HEK293T (cell line): Measurements from ENCODE around the gene FAM25A.
"Not testable (repeated sequence)": the region's sequence is repeated elsewhere in the genome, so short reads cannot be mapped to it uniquely, and the experiment has no call there.

ENCODE experiments used
- CTCF ChIA-PET: fragments of 350-600 bp; formaldehyde crosslinking; extraction: SDS; loops from one replicate; lab custom pipeline; 2021; ENCODE audit warnings: antibody characterized with exemption, inconsistent platforms; lab: Yijun Ruan, JAX
- POLR2A ChIA-PET: fragments of 350-600 bp; formaldehyde crosslinking; extraction: SDS; loops from one replicate; lab custom pipeline; 2020; ENCODE audit warnings: antibody characterized with exemption, inconsistent platforms; lab: Yijun Ruan, JAX
- DNase-seq: peaks from one replicate; pipeline ENCODE4 v3.0.0; 2012; ENCODE audit warnings: mixed read lengths; ENCODE audit errors: extremely low spot score
- ARNT ChIP-seq: fragments of 450-650 bp; IDR thresholded peaks from 2 replicates; pipeline ENCODE4 v1.6.1; 2017; ENCODE audit warnings: mild to moderate bottlenecking
- BHLHE40 ChIP-seq: fragments of 450-650 bp; IDR thresholded peaks from 2 replicates; pipeline ENCODE4 v1.6.1; 2016; ENCODE audit warnings: mild to moderate bottlenecking, moderate library complexity, borderline replicate concordance
- CTBP1 ChIP-seq: fragments of 450-650 bp; IDR thresholded peaks from 2 replicates; pipeline ENCODE4 v1.6.1; 2016; ENCODE audit warnings: borderline replicate concordance
- ELF4 ChIP-seq: fragments of 450-650 bp; IDR thresholded peaks from 2 replicates; pipeline ENCODE4 v1.6.1; 2017; ENCODE audit warnings: antibody characterized with exemption
- FOXA1 ChIP-seq: fragments of 450-650 bp; IDR thresholded peaks from 2 replicates; pipeline ENCODE4 v1.6.1; 2016; ENCODE audit warnings: mild to moderate bottlenecking
- FOXK2 ChIP-seq: fragments of 450-650 bp; IDR thresholded peaks from 2 replicates; pipeline ENCODE4 v1.6.1; 2016; ENCODE audit warnings: mild to moderate bottlenecking
- FOXM1 ChIP-seq: fragments of 450-650 bp; IDR thresholded peaks from 2 replicates; pipeline ENCODE4 v1.6.1; 2017; ENCODE audit warnings: mild to moderate bottlenecking, borderline replicate concordance
- HDGF ChIP-seq: fragments of 450-650 bp; IDR thresholded peaks from 2 replicates; pipeline ENCODE4 v1.6.1; 2017; ENCODE audit warnings: antibody characterized with exemption, borderline replicate concordance
- L3MBTL2 ChIP-seq: fragments of 450-650 bp; conservative IDR thresholded peaks from 2 replicates; pipeline ENCODE4 v1.6.1; 2016; ENCODE audit warnings: mild to moderate bottlenecking
- LEF1 ChIP-seq: fragments of 450-650 bp; IDR thresholded peaks from 2 replicates; pipeline ENCODE4 v1.6.1; 2017; ENCODE audit warnings: mild to moderate bottlenecking, borderline replicate concordance
- NFRKB ChIP-seq: fragments of 450-650 bp; IDR thresholded peaks from 2 replicates; pipeline ENCODE4 v1.6.1; 2016; ENCODE audit warnings: mild to moderate bottlenecking, moderate library complexity
- SP1 ChIP-seq: fragments of 450-650 bp; IDR thresholded peaks from 2 replicates; pipeline ENCODE4 v1.6.1; 2017
- SUZ12 ChIP-seq: fragments of 450-650 bp; IDR thresholded peaks from 2 replicates; pipeline ENCODE4 v1.6.1; 2016; ENCODE audit warnings: mild to moderate bottlenecking
- TARDBP ChIP-seq: fragments of 450-650 bp; IDR thresholded peaks from 2 replicates; pipeline ENCODE4 v1.6.1; 2016
- ZNF384 ChIP-seq: fragments of 450-650 bp; IDR thresholded peaks from 2 replicates; pipeline ENCODE4 v1.6.1; 2016
- TF ChIP-seq, protein P1 (sequence below): fragments of 450-650 bp; IDR thresholded peaks from 2 replicates; pipeline ENCODE4 v1.6.1; 2016

Gene FAM25A

GRCh38 chr10:86979296-86979818 is 40.7 kb upstream of the FAM25A start:
- no peak for TF ChIP-seq ARNT
- no peak for TF ChIP-seq ZNF384
- no peak for TF ChIP-seq BHLHE40
- TF ChIP-seq FOXA1 = no peak
- TF ChIP-seq ELF4 = no peak
- TF ChIP-seq FOXM1 = no peak
- no peak for TF ChIP-seq LEF1
- TF ChIP-seq HDGF = no peak
- DNase-seq = no peak
- POLR2A ChIA-PET = no interaction called here
- CTCF ChIA-PET = interaction anchor here (0.6 to 1.3 kb wide), 2 partner anchors 13 to 114 kb away, joined by 3 read pairs; no protein-coding TSS in a partner anchor

DNA sequence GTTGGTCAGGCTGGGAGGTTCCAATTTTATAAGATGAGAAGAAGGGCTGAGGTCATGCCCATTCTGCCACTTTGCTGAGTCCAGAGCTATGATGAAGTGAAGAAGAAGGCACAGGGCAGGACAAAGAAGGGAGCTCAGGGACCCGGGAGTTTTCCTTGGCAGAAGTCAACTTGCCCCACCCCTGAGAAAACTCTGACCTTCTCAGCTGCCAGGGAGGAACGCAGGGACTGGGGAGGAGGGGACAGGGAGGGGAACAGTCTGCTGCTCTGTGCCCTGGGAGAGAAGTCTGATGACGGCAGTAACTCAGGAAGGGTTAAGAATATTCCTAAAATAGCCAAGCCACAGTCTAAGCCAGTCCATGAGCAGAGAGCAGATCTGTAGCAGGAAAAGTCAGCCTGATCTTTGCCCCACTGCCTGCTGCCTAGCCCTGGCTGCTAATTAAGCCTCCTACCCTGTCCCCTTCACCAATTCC is 40.1 kb upstream of the FAM25A start:
- ChIA-PET POLR2A (no interaction called here), CTCF (interaction anchor here (1.3 kb wide), 1 partner anchor 113 kb away, joined by 3 read pairs; no protein-coding TSS in a partner anchor)

DNA sequence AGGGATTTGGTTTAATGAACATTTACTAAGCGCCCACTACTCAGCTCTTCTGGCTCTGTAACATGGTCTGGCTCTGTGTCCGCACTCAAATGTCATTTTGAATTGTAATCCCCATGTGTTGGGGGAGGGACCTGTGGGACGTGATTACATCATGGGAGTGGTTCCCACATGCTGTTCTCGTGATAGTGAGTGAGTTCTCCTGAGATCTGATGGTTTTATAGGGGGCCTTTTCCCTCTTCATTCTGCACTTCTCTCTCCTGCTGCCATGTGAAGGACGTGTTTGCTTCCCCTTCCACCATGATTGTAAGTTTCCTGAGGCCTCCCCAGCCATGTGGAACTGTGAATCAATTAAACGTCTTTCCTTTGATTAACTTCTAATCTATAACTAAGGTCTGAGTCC is 39.1 kb upstream of the FAM25A start:
- CTCF ChIA-PET, POLR2A ChIA-PET: not testable (repeated sequence)
- DNase-seq = peak; percentile 4

More for the DNA sequence above, 40.1 kb upstream of the FAM25A start:
- TF ChIP-seq FOXK2 (no peak), ELF4 (no peak), ARNT (no peak), FOXA1 (no peak), CTBP1 (no peak), FOXM1 (no peak), HDGF (no peak), L3MBTL2 (no peak), SUZ12 (no peak), SP1 (no peak), ZNF384 (no peak), NFRKB (no peak), BHLHE40 (no peak), LEF1 (no peak), TARDBP (no peak)
- TF ChIP-seq, protein P1, sequence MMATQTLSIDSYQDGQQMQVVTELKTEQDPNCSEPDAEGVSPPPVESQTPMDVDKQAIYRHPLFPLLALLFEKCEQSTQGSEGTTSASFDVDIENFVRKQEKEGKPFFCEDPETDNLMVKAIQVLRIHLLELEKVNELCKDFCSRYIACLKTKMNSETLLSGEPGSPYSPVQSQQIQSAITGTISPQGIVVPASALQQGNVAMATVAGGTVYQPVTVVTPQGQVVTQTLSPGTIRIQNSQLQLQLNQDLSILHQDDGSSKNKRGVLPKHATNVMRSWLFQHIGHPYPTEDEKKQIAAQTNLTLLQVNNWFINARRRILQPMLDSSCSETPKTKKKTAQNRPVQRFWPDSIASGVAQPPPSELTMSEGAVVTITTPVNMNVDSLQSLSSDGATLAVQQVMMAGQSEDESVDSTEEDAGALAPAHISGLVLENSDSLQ = no peak
- DNase-seq = no peak

DNA sequence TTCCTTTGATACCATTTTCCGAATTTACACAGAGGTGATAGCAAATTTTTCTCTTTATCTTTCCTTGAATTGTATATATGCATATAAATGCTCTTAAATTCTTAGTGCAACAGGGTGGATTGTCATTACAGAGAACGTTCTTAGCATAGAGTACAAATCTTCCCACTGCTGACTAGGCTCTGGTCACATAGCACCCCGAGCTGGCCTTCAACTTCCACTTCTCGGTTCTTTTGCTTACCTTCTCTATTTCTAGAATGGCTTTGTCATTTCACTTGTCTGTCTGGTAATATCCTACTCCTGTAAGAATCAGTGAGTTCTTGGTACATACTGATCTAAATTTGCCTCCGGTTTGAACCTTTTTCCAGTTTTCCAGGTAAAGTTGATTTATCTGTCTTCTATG is 38.4 kb upstream of the FAM25A start:
- no peak for DNase-seq
- TF ChIP-seq ZNF384 (no peak), ARNT (no peak), TARDBP (no peak), SUZ12 (no peak), FOXK2 (no peak), ELF4 (no peak)
- CTCF ChIA-PET = no interaction called here
- POLR2A ChIA-PET = no interaction called here

More for the DNA sequence above, 39.1 kb upstream of the FAM25A start:
- peak; percentile 59 for TF ChIP-seq L3MBTL2

- POLR2A ChIA-PET = not testable (repeated sequence)
- CTCF ChIA-PET = interaction anchor here (0.7 kb wide), 1 partner anchor 18 kb away, joined by 3 read pairs; no protein-coding TSS in a partner anchor
Measured at GRCh38 chr10:86984498-86984897, 35.6 kb upstream of the FAM25A start.

DNA sequence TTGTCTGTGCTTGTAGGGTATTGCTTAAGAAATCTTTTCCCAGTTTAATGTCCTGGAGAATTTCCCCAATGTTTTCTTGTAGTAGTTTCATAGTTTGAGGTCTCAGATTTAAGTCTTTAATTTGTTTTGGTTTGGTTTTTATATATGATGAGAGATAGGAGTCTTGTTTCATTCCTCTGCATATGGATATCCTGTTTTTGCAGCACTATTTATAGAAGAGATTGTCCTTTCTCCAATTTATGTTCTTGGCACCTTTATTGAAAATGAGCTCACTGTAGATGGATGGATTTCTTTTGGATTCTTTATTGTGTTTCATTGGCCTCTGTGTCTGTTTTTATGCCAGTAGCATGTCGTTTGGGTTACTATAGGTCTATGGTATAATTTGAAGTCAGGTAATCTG is 31.6 kb upstream of the FAM25A start:
- no peak for DNase-seq
- CTCF ChIA-PET = interaction anchor here (1.8 kb wide), 1 partner anchor 22 kb away, joined by 6 read pairs; no protein-coding TSS in a partner anchor
- no peak for TF ChIP-seq SUZ12
- TF ChIP-seq HDGF = no peak
- TF ChIP-seq TARDBP = no peak
- no peak for TF ChIP-seq FOXK2
- TF ChIP-seq, protein P1 = no peak
- TF ChIP-seq ELF4 = no peak
- TF ChIP-seq SP1 = no peak
- TF ChIP-seq ARNT = no peak
- no peak for TF ChIP-seq FOXA1
- no peak for TF ChIP-seq ZNF384
- TF ChIP-seq BHLHE40 = no peak
- no peak for TF ChIP-seq FOXM1
- no peak for TF ChIP-seq L3MBTL2
- no peak for TF ChIP-seq NFRKB
- POLR2A ChIA-PET = interaction anchor here (0.8 kb wide), 1 partner anchor 34 kb away, joined by 3 read pairs; no protein-coding TSS in a partner anchor

More at GRCh38 chr10:86984498-86984897, 35.6 kb upstream of the FAM25A start:
- DNase-seq = not testable (repeated sequence)

GRCh38 chr10:86991362-86991761 is 28.7 kb upstream of the FAM25A start:
- POLR2A ChIA-PET, DNase-seq, CTCF ChIA-PET: not testable (repeated sequence)

DNA sequence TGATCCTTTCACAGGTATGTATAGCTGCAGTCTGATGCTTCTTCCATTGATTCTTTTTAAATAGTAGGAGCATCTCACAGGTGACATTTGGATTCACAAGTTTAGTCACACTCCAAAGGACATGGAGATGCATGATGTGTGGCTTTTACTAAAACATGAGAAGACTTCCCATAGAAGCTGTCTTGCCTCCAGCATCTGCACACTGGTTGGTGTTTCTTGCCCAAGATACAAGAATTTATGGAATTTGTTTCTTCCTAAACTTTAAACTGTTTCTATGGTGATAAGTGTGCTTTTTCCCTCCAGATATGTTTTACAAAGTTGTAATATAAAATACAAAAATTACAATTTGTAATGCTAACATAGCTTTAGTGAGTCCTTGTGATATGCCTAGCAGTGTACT is 27.6 kb upstream of the FAM25A start:
- no peak for DNase-seq
- POLR2A ChIA-PET = no interaction called here
- CTCF ChIA-PET = no interaction called here
- TF ChIP-seq NFRKB (no peak), FOXK2 (no peak), HDGF (no peak), TARDBP (no peak), BHLHE40 (no peak), ELF4 (no peak), CTBP1 (no peak), FOXA1 (no peak), ZNF384 (no peak), LEF1 (no peak), SUZ12 (no peak), ARNT (no peak), FOXM1 (no peak), SP1 (no peak), L3MBTL2 (no peak)
- TF ChIP-seq, protein P1 = no peak
